GM10847 (cell line): ENCODE results near the gene DPT.

Source experiments
- POLR2A ChIP-seq: IDR thresholded peaks from 2 replicates; pipeline ENCODE4 v1.6.1; 2011; ENCODE audit not compliant: insufficient read length; ENCODE audit errors: extremely low read depth

DPT gene

DNA sequence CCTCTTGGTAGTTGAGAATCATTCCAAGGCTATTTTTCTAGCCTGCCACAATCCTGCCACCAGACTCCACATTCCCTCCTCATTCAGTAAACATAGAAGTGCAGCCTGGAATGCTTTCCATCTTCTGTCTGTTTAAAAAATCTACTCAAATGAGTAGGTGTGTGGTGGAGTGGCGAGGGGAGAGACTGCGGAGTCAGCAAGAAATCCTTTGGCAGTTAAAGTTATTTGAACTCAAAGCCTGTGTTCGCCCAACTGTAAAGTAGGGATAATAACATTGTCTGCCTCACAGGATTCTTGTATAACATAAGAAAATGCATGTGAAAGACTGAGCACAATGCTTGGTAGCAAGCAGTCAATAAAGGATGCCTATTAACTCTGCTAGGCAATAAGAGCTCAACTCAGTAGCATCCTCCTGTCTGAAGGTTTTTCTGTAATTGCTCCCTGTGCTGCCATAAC, 22.2 kb upstream of the DPT start:
- TF ChIP-seq POLR2A: no peak

DNA sequence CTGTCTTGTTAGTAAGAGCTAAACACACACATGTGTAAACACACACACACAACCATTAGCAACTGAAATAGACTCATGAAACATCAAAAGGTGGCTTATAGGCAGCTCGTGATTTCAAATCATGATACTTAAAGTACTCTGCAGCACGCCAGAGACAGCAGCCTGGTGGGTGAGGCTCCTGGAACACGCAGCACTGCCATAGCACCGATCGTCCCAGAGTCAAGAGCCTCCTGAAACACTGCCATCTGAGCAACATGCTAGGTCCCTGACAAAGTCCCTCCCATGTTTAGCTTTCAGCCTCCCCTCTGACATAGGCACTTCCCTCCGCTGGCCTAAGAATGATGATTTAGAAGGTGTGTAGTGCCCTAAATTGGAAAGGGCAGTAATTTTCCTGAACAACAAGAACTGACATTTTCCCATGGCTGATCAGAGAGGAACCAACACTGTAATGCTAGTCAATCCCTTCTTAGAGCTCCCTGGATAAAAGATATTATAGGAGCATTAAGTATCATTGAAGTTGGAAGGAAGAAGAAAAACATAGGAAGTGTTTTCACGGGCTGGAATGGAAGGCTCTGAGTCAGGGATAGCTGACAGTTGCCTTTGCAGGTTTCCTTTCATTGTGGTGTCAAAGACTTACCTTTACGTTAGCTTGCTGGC, 14.1 kb upstream of the DPT start:
- no peak for TF ChIP-seq POLR2A

DNA sequence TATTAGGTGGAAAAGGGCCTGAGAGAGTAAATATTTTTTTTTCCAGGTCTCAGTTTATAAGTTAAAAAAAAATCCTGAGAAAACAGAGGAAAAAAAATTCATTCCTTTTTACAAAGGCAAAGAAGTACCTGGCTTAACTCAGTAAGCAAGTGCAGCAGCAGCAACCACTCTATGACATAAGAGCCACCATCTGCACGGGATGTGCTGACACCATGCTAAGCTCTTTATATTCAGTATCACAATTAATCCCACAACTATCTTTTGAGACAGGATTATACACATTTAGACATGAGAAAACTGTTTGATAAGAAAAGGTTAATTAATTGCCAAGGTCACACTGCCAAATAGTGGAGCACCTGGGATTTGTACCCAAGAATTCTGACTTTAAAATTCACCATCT, 13.4 kb upstream of the DPT start:
- TF ChIP-seq POLR2A: no peak

DNA sequence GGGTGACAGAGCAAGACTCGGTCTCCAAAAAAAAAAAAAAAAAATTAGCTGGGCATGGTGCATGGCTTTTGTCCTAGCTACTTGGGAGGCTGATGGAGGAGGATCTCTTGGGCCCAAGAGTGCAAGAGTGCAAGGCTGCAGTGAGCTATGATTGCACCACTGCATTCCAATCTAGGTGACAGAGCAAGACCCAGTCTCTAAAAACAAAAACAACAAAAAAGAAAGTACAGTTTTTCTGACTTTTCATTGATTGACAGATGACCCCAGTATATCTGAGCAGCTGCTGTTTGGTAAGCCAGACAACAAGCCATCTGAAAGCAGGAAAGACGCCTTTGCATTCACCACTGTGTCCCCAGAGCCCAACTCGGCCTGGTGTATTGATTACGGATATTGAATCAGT, 10.9 kb upstream of the DPT start:
- no peak for TF ChIP-seq POLR2A

DNA sequence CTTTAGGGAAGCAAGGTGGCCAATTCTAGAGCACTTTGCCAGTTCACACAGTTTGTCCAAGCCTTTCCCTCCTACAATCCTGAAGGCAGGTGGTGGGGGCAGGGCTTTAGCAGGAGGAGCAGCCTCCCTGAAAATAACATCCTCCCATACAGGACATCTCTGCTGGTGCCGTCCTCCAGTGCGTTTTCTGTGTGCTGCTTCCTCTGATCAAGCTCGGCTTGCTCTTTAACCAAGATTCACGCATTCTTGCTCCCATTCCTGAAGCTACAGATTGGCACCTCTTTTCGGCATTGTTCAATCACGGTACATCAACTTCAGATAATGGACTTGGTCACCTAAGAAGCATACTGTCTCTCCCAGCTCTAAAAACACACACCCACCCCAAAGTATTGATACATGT, 7.5 kb upstream of the DPT start:
- no peak for TF ChIP-seq POLR2A

DNA sequence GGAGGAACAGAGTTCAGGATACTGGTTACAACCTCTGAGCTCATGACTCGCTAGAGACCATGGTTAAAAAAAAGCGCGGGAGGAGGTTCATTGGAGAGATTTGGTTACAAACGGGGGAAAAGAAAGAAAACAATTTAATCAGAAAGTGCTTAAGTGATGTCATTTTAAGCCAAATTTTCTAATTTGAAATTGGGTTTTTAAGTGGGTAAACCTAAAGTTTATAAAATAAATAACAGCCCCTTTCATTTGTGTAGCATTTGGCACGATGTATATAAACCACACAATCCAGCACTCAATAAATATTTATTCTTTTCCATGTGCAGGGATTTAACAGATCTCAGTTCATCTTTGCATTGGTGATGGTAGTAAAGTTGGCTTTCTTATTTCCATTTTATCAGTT, 7.0 kb upstream of the DPT start:
- TF ChIP-seq POLR2A: no peak

DNA sequence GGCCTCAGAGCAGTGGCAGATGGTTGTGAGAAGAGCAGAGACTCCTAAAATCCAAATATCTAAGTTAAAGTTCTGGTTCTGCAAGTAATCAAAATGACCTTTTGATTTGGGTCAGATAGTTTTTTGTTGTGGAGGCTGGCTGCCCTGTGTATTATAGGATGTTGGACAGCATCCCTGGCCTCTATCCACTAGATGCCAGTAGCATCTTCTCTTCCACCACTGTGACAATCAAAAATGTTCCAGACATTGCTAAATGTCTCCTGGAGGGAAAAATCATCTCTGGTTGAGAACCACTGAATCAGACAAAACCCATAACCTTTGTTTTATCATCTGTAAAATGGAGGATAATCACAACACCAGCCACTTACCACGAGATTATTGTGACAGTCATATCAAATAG, 5.9 kb upstream of the DPT start:
- TF ChIP-seq POLR2A: no peak

DNA sequence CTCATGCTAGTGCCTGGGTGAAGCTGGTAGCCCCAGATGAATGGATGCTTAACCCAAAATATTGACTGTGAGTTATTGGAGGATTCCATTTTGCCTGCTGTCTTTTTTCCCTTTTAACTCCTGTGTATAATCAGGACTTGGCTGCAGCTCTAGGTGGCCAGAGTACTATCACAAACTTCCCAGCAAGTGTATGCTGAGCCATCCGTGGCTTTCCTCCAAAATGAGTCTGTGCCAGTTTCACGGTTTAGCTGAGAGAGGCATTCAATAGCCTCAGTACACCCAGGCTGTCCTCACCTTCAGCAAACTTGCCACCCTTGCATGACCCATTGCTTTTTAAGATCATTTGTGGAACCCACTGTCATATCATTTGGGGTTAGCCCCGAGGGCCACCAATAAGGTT, 5.3 kb upstream of the DPT start:
- TF ChIP-seq POLR2A: no peak

DNA sequence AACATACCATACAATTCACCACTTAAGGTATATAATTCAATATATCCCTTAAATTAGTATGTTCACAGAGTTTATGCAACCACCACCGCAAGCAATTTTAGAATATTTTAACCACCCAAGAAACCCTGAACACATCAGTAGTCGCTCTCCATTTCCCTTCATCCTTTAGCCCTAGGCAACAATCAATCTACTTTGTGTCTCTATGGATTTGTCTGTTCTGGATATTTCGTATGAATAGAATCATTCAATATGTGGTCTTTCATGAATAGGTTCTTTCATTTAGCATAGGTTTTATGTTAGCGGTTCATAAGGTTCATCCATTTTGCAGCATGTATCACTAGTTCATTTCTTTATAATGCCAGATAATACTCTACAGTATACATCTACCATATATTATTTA, 4.2 kb upstream of the DPT start:
- TF ChIP-seq POLR2A: no peak

DNA sequence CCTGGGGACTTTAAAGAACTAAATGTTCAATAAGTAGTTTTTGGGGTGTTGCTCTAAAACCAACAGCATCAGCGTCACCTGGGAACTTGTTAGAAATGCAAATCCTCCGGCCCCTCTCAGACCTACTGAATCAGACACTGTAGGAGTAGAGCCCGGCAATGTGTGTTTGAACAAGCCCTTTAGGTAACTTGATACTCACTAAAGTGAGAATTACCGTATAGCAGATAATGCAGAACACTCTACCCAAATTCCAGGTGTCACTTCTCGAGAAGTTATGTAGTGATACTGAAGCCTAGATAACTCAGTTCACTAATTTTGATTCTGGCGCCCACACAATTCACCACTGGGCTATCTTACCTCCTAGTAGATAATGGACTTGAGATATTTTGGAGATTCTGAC, 3.7 kb upstream of the DPT start:
- no peak for TF ChIP-seq POLR2A

DNA sequence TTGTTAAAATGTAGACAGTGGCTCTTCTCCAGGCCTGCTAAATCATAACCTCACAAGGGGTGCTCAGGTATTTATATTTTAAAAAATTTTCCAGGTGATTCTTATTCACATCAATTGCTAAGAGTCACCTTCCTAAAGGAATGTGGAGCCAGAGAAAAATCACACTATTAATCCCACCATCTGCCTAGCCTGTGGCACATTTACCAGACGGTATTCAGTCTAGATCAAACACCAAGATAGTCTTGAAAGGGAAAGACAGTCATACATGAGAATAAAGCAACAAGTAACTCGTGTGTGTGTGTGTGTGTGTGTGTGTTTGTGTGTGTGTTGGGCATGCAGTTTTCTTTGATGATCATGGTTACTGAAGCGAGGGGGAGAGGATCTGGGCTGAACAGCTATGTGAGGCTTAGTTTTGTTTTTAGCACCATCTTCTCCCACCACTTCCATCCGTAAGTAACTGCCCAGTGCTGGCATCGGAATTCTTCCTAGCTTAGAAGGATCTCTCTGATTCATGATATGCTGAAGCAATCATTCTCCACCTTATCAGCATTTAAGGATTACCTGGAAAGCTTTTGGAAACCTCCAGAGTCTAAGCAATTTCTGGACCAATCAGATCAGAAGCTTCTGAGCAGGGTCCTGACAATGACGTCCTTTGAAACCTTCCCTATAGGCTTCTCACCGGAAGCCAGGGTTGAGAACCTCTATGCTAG, 2.4 kb upstream of the DPT start:
- no peak for TF ChIP-seq POLR2A

DNA sequence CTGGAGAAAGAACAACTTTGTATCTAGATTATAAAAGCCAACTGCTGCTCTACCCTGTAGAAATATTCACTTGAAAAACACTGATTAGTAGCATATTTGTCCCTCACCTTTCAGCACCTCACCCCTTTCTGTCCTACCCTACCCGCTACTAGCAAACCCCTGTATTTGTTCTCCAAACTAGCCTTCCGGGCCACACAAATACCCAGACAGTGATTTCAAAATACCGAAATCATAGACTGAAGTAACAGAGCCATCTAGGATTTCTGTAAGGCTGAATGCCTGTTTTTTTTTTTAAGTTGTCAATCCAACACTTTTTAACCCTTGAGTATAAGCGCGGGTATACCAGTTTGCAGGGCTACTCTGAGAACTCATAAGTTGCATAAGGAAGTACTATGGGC, 398 bp upstream of the DPT start:
- TF ChIP-seq POLR2A: no peak

DNA sequence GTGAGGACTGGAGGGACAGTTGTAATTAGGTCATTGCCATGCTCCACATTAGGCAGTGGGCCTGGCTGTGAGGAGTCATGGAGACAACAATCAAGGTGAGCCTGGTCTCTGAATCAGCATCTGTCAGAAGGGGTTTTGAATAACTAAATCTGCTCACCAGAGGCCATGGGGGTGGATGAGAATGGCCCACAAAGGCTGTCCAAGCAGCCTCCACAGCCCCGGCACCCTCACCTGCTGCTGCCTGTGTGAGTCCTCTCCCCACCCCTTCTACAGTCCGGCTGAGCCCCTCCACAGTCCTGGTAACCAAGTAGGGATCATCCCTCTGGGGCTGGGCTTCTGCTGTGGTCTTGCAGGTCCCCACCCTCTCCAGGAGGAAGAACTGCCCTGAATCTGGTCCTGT, 2.3 kb downstream of the DPT start:
- TF ChIP-seq POLR2A: no peak

DNA sequence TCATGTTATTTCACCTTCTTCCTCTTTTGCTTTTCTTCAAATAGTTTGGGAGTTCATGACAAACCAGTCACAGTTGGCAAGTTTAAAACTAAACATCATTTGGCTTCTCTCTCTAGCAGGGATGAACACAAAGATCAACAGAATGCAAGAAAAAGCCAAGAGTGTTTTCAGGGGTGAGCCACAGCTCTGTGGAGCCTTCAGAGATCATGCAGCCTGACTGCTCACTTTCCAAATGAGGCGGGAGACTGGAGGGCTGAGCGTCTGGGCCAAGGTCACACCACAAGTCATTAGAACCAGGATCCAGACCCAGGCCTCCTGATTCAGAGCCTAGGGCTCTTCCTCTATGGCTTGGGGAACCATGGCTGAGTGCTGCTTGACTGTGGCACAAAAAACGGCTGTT, 2.7 kb downstream of the DPT start:
- TF ChIP-seq POLR2A: no peak

DNA sequence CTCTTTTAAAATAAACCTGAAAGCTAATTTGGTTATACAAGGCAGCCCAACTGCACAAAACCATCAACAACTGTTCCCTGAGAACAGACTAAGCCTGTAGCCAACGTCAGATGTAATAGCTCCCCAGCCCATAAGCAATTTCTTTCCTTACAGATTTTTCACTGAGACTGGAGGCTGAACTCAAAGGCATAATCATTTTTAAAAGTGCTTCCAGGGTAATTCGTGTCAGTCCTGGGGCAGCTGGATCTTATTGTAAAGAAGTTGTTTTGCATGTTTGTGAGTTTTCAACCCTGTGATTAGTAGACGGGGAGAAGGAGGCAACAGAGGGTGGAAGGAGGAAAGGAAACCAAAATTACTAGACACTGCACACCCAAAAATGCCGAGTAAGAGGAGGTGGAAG, 3.2 kb downstream of the DPT start:
- no peak for TF ChIP-seq POLR2A

DNA sequence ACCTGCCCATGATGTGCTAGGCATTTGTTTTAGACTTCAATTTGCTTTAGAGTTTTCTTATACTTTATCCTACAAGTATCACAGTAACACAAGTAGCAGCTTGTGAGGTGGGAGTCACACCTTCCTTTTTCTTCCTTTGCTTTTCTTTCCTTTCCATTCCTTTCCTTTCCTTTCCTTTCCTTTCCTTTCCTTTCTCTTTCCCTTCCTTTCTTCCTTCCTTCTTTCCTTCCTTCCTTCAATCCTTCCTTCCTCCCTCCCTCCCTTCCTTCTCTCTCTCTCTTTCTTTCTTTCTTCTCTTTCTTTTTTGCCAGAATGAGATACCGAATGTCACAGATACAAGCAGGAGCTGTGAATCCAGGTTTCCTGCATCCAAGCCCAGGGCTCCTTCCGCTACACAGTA, 3.9 kb downstream of the DPT start:
- TF ChIP-seq POLR2A: no peak

DNA sequence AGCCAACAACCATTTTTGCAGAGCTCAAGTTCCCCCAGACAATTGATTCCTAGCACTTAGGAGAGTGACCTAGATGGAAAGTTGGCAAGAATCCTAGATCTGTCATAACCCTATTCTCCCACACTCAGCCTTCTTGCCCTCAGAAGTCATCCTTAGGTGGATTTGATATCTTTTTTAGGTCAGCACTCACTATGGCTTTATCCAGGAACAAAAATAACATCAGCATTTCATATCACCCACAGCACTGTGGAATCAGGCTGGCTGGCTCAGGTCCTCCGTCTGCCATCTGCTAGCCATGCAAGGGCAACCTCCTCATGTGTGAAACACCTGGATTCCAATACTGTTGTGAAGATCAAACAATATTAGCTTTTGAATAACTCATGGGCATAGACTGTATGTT, 6.0 kb downstream of the DPT start:
- no peak for TF ChIP-seq POLR2A

DNA sequence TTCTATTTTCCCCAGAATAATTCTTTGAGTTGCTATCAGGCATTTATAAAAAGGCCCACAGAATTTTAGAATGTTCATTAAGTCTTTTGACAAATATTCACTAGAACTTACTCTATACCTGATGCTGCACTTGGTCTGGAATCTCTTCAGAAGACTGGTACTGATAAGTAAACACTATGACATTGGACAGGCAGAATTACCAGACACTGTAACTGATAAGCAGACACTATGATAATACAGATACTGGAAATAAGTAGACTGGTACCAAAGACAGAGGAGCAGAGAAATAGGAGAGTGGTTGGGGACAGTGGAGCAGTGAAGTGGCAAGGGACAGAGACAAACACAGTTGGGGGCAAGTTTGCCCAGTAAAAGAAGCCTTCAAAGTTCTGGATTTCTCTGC, 8.2 kb downstream of the DPT start:
- TF ChIP-seq POLR2A: no peak
